Measurements from ENCODE around the gene MRC1.

GRCh38 chr10:17783751-17784150 is 25.4 kb upstream of the MRC1 start:
- TF ChIP-seq CTCF (IDR thresholded peaks at IDR 0.05) (no peak), EZH2 (IDR thresholded peaks at IDR 0.05; ENCODE audit: borderline replicate concordance, insufficient read depth, low read depth, low read length, poor library complexity, severe bottlenecking) (no peak)

All from B cell (primary cell).